SK-N-MC (cell line): Measurements from ENCODE around the gene JAG1.

ENCODE experiments used
- EZH2 ChIP-seq: fragments of 200-600 bp; sonication (generic); IDR thresholded peaks from one replicate; pipeline ENCODE4 v1.6.1; 2017; ENCODE audit warnings: antibody characterized with exemption
- FOXP2 ChIP-seq: optimal IDR thresholded peaks from 2 replicates; pipeline ENCODE3; 2011; ENCODE audit warnings: mild to moderate bottlenecking, moderate library complexity; ENCODE audit not compliant: insufficient read depth; ENCODE audit errors: extremely low read length, control extremely low read depth
- POLR2AphosphoS5 ChIP-seq: IDR thresholded peaks from 2 replicates; pipeline ENCODE4 v1.6.1; 2012; ENCODE audit warnings: mild to moderate bottlenecking, low read depth, low read length, borderline replicate concordance

DNA sequence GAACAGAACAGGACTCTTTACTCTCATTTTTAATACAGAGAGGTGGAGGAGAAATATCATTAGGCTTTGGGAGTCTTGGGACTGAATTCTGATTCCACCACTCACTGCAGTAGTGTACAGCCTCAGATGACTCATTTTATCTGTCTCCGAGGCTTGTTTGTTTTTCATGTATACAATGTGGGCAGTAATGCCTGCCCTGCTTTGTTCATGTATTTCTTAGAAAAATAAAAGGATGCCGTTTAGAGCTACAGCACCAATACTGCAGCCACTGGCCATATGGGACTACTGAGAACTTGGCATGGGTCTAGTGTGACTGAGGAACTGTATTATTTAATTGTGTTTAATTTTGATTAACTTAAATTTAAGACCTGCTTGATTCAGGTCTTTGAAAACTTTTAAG, 41.2 kb upstream of the JAG1 start:
- TF ChIP-seq EZH2 (no peak), POLR2AphosphoS5 (no peak), FOXP2 (no peak)
